CD4-positive, alpha-beta T cell treated with Interleukin-10 for 1 hour (primary cell): ENCODE data around the gene PIGU.
"Not testable (repeated sequence)": the region's sequence is repeated elsewhere in the genome, so short reads cannot be mapped to it uniquely, and the experiment has no call there.

Experiments used
- DNase-seq: peaks from one replicate; pipeline ENCODE4 v3.0.0-alpha.2; 2020

The PIGU gene

DNA sequence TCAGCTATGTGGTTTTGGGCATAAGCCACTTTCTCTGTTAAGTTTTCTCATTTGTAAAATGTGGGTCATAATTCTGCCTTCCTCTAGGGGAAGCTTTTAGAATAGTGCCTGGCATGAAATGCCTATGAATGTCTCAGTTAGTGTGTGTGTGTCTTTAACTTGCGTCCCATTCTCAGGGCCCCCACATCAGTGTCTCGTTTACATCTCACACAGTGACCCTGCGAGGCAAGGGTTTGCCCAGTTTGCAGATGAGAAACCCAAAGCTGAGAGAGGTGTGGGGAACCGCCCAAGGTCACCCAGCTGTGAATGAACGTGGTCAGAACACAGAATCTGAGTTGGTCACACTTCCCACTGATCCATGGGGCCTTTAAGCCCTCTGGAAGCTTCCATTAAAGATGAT lies 146.6 kb downstream of the PIGU start:
- no peak for DNase-seq

DNA sequence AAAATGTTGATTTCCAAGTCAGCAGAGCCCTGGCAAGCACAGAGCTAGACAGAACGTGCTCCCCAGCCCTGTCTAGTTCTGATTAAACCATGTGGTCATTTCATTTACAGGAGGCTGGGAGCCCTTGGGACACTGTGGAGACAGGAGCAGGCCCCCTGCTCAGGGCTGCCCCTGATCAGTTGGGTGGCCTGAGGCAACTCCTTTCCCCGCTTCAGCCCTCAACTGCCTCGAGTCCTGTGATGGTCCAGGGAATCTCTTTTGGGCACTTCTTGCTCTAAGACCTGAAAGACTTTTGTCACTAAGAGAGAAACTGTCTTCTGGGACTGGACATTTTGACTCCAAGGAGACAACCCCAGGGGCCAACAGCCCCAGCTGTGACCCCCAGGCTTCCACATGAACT lies 147.2 kb downstream of the PIGU start:
- no peak for DNase-seq

- DNase-seq, result no peak
Observed at GRCh38 chr20:34528921-34529297, 148.0 kb downstream of the PIGU start.

DNA sequence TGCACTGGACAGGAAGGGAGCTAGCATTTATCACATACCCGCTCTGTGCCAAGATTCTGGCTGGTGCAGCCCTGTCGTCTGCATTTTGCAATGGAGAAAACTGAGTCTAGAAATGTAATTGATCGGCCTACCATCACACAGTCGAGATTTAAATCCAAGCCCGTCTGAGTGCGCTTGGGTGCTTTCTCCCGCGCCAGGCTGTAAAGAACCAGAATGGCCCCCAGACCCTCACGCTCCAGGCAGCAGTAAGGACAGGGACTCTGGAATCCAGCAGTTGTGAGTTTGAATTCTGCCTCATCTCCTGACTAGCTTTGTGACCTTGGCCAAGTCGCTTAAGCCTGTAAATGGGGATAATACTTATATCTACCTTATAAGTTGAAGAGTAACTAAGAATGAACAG lies 149.9 kb downstream of the PIGU start:
- no peak for DNase-seq

DNA sequence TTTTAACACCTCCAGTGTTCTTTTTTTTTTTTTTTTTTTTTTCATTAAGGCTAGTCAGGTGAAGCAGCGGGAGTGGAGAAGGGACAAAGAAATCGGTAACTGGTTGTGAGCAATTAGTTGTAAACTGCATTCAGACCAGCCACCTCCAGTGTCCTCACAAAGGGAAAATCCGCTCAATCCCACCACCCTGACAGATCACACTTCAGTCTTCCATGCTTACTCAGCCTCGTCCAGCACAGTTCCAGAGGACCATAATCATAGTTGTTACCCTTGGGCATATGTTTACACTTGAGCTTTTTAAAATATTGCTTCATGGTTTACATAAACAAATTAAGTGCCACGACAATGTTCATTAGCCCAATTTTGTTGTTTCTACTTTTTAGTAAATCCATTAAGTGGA lies 150.4 kb downstream of the PIGU start:
- DNase-seq, result no peak

DNA sequence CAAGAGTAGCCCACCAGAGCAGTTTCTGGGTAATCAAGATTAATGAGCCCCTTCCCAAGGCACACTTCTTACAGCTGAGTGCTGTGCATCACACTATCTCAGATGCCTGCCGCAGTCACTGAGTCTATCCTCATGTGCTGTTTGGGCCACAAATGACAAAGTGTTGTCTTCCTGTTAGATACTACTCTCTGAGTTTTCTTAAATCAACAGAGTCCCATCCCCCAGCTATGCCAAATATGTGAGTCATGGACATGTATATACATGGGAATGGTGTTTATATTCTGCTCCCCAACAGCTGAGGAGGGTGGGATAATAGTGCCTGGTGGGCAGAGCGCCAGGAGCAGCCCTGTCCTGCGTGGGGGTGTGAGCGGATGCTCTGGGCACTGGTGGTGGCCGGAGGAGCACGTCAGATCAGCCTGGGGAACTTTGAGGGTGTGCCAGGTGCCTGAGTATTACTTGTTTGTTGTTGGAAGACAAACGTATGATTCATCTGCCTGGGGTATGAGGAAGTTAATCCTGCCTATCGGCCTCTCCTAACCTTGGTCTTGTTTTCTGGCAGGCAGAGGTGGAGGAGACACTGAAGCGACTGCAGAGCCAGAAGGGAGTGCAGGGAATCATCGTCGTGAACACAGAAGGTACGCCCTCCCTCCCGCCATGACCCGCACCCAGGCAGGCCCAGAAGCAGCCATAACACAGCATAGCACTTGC lies 151.0 kb downstream of the PIGU start:
- no peak for DNase-seq

DNA sequence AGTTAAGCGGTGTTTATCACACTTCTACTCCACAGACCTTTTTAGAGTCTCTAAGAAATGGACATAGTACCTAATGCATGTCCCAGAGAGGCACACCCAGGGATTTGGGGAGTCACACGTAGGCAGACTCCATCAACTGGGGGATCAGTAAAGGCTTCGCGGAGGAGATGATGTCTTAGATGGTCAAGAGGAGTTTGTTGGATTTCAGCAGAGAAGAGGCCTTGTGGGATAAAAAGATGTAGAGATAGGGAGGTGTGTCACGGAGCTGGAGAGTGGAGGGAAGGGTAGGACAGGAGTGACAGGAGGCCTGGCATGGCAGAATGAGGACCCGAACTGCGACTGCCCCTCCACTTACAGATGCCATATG lies 151.6 kb downstream of the PIGU start:
- DNase-seq, result no peak

DNA sequence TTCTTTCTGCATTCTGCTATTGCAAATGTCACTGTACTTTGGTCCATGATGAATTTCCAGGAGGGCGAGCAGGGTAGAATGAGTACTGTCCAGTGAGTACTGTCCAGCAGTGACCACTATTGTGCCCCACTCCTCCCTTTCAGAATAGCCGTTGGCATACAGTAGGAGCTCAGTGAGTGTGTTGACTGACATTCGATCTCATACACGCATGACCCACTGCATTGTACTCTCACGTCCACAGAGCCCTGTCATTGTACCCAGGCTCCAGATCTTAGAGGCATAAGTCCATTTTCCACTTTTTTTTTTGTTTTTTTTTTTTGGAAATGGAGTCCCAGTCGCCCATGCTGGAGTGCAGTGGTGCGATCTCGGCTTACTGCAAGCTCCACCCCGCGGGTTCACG lies 152.5 kb downstream of the PIGU start:
- no peak for DNase-seq

DNA sequence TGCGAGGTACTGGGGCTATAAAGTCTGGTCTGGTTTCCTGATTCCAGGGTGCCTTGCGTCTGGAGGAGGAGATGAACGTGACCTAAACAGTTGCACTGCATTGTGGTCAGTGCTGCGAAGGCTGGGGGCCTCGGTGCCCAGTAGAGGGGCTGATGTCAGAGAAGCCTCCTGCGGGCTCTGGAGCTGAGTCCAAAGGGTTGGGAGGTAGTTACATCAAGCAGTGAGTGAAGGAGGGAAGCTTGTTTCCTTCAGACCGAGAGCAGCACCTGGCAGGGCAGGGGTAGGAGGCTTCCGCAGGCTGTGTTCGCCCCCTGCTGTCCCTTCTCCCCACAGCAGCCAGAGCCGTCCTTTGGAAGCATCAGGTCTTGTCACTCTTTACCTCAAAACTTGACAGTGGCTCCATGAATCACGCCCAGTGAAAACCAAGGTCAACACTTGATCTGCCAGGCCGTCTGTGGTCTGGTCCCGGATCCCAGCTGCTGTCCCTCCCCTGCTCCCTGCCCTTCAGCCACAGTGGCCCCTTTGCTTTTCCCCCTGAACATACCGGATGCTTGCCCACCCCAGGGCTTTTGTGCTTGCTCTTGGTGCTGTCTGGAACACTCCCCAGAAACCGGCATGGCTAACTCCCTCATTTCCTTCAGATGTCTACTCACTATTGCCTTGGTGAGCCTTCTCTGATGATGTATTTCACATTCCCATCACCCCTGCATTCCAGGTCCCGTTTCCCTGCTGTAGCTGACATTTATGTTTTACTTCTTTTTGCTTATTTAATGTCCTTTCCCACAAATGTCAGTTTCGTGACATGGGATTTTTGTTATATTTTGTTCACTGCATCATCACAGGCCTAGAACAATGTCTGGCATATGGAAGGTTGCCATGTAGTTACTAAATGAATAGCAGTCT lies 153.7 kb downstream of the PIGU start:
- peak; percentile 54 for DNase-seq

DNA sequence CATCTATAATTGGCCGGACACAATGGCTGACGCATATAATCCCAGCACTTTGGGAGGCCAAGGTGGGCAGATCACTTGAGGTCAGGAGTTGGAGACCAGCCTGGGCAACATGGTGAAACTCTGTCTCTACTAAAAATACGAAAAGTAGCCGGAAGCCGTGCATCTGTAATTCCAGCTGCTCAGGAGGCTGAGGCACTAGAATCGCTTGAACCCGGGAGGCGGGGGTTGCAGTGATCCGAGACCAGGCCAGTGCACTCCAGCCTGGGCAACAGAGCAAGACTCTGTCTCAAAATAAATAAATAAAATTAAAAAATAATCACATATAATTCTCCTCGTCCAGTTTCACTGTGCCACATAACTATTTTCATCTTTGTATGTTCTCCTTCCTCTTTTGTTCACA lies 157.1 kb downstream of the PIGU start:
- DNase-seq, result not testable (repeated sequence)

- not testable (repeated sequence) for DNase-seq
Observed at GRCh38 chr20:34518863-34519262, 158.0 kb downstream of the PIGU start.

GRCh38 chr20:34517114-34517505 lies 159.8 kb downstream of the PIGU start:
- peak; percentile 15 for DNase-seq

DNA sequence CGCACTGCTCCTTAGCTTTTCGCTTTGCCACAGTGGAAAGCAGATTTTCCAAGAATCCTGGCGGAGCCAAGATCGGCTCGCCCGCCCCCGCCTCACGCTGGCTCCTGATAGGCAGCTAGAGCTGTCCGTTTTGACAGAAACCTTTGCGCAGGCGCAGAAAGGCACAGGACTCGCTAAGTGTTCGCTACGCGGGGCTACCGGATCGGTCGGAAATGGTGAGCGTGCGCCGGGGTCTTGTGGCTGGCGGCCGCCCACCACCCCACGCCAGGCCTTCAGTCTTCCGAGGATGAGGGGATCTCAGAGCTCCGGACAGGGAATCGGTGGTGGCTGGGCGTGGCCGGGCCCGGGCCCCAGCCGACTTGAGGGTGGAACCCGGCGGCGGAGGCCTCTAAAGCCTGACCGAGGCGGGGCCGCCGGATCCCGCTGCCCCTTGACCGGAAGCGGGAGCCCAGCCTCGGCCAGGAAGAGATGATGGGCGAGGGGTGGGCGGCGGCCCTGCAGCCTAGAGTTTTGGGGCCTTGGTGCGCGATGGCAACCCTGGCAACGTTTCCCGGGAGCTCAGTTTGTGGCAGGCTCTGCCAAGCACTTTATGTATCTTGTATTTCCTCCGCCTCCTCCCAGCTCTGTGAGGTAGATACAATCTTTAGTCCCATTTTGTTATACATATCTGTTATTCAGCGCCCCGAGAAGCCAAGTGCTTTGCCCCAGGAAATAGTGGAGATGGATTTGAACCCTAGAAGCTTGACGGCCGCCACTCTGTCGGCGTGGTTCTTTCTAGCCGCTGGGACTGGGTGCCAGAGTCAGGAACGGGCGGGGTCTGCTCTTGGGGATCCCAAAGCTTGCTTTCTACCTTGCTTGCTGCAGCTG lies 160.4 kb downstream of the PIGU start, which contains the start of gene DYNLRB1:
Gene DYNLRB1 (plus strand): TSS at position 176 of the 867 bp plus-strand sequence. CDS start 37 bp downstream, at position 213.
- DNase-seq, result peak; percentile 94

- DNase-seq, result peak; percentile 79
Observed at GRCh38 chr20:34515484-34516246, 161.2 kb downstream of the PIGU start.

DNA sequence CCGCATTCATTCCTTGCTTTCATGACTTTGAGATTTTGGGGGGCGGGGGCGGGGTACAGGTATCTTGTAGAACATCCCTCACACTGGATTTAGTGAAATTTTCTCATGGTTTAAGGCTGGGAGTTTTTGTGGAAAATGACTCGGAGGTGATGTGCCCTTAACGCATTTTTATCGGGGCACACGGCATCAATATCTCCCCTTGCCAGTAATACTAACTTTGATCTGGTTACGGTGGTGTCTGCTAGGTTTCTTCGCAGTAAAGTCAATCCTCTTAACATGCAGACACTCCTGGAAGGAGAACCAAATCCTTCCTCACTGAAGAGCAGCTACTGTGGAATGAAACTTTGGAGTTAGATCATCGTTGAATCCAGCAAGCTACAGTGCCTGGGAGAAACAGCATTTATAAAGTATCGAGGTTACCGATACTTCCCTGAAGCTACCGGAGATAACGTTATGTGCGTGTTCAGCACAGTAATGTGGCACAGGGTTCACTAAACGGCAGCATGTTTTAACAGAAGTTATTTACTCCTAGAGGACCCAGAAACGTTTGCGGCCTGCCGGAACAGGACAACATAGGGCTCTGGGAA lies 161.9 kb downstream of the PIGU start:
- no peak for DNase-seq

- DNase-seq, result not testable (repeated sequence)
Observed at GRCh38 chr20:34514034-34514433, 162.9 kb downstream of the PIGU start.

DNA sequence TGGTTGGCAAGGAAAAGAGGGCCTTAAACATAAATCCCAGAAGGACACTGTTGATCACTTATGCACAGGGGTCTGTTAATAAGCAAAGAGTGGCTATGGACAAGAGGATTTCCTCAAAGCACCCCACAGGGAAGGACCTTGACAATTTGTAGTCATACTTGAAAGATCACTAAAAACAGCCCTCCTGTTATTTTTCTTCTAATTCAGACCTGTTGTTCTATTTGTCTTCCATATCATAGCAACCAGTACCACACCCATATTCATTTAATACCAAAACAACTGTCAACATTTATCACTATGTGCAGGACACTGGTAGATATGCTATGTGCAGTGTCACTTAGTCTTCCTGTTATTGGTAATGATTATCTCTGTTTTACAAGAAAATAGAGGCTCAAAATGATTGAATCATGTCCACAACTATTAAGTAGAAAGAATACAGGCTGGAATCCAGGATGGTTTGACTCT lies 163.9 kb downstream of the PIGU start:
- peak; percentile 8 for DNase-seq

DNA sequence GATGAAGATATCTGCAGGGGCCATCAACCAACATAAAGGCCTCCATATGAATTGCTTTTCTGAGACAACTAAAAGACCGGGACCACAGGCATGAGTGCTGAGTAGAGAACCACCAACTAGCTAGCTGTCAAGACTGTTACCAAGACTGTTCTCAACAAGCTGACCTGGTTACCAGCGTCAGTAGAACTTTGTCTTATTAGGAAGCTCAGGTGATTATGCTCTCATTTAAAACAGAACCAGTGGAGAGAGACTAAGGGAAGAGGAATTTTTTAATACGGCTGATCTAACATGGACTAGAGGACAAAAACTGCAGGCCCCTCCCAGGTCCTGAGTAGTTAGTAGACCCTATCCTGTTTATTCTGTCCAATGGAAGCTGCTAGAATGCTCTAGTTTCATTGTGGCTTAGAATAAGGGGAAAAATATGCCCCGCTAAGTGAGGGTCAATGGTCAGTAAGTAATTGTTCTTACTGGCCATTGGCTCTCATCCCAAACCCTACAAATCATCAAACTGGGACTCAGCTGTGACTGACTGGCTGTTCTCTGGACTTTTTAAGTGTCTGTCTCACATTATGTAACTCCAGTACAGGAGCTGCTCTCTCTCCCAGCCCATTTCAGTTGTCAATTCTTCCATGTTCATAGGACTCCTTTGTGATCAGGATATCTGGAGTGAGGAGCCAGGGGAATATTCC lies 164.5 kb downstream of the PIGU start:
- no peak for DNase-seq

DNA sequence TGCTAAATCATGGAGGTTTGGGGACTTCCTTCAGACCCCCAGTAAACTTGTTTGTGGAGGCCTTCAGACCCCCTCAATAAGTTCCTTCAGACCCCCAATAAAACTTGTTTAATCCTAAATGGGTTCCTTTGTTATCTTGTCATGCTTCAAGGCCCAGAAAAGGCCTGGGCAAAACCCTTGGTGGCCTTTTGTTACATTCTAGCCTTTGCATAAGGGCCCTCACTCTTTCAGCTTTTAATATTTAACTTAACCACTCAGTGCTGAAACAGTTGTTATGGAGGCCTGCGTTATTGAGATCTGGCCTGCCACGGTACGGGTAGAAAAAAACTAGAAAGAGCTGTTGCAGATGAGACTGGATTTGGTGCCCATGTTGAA lies 165.0 kb downstream of the PIGU start:
- DNase-seq, result no peak

- DNase-seq, result no peak
Observed at GRCh38 chr20:34510575-34510974, 166.3 kb downstream of the PIGU start.
